H1 (cell line): ENCODE results near the gene TBC1D9B. TPM values are rescaled to one million over a fixed set of nuclear protein-coding genes. Genes with fewer than 3 reads are reported as not detected.

ENCODE experiments used
- CTCF ChIA-PET: fragments of 300-600 bp; sonication (Branson Sonifier 250); formaldehyde crosslinking; loops from one replicate; lab custom pipeline; 2021; ENCODE audit not compliant: partially characterized antibody; lab: Charles Lee
- POLR2A ChIA-PET: fragments of 300-600 bp; sonication (Branson Sonifier 250); formaldehyde crosslinking; loops from one replicate; lab custom pipeline; 2021; ENCODE audit warnings: inconsistent platforms; ENCODE audit not compliant: partially characterized antibody; lab: Charles Lee
- DNase-seq, 2 experiments: peaks; one replicate each; pipeline versions ENCODE4 v3.0.0 to v3.0.0-alpha.2; 2010 to 2022; ENCODE audit warnings: low spot score in 2 of 2, low read depth in 1 of 2, mixed read lengths in 1 of 2
- FAIRE-seq: peaks from 2 replicates; lab custom pipeline; 2011; peaks lifted over from hg19 to GRCh38; lab: Jason Lieb, UNC
- H2AFZ ChIP-seq: 2 replicates; pipeline ENCODE4 v1.8.1; 2012; ENCODE audit warnings: low read length, inconsistent platforms
- H2AK5ac ChIP-seq: 2 replicates; pipeline ENCODE4 v1.6.1; 2013; ENCODE audit warnings: low read depth, low read length
- H2BK120ac ChIP-seq: replicated peaks from 2 replicates; pipeline ENCODE3; 2013; ENCODE audit warnings: low read depth, low read length, inconsistent platforms
- H2BK12ac ChIP-seq: 2 replicates; pipeline ENCODE4 v1.6.1; 2013; ENCODE audit warnings: low read depth, low read length
- H2BK15ac ChIP-seq: 2 replicates; pipeline ENCODE4 v1.6.1; 2013; ENCODE audit warnings: low read length
- H2BK20ac ChIP-seq: 2 replicates; pipeline ENCODE4 v1.6.1; 2013; ENCODE audit warnings: low read length
- H2BK5ac ChIP-seq: 2 replicates; pipeline ENCODE4 v1.6.1; 2013; ENCODE audit warnings: low read depth, low read length
- H3K14ac ChIP-seq: 2 replicates; pipeline ENCODE4 v1.6.1; 2013; ENCODE audit warnings: inconsistent platforms; ENCODE audit not compliant: insufficient read length
- H3K18ac ChIP-seq: 2 replicates; pipeline ENCODE4 v1.6.1; 2013; ENCODE audit warnings: low read length; ENCODE audit errors: extremely low read depth
- H3K23ac ChIP-seq: 2 replicates; pipeline ENCODE4 v1.6.1; 2013; ENCODE audit warnings: inconsistent platforms; ENCODE audit not compliant: insufficient read length
- H3K23me2 ChIP-seq: 2 replicates; pipeline ENCODE4 v1.6.1; 2013; ENCODE audit warnings: low read depth, low read length
- H3K27ac ChIP-seq: 2 replicates; pipeline ENCODE4 v1.6.1; 2011; ENCODE audit warnings: low read depth, low read length, inconsistent platforms
- H3K27me3 ChIP-seq, 4 experiments: replicated peaks in 1 of 4; 1 replicate in 1 of 4; 2 replicates in 3 of 4; pipeline versions ENCODE4 v1.6.1 to v1.8.1; 2011 to 2013; ENCODE audit warnings: low read length in 3 of 4, mild to moderate bottlenecking in 3 of 4, inconsistent platforms in 2 of 4, mixed read lengths in 2 of 4, moderate library complexity in 1 of 4; ENCODE audit not compliant: control insufficient read depth in 3 of 4, insufficient read depth in 3 of 4; ENCODE audit errors: extremely low read depth in 1 of 4
- H3K36me3 ChIP-seq, 4 experiments: 2 replicates each; pipeline versions ENCODE4 v1.6.1 to v1.8.1; 2011 to 2013; ENCODE audit warnings: mild to moderate bottlenecking in 4 of 4, low read length in 3 of 4, moderate library complexity in 2 of 4, control low read depth in 1 of 4, inconsistent platforms in 1 of 4; ENCODE audit not compliant: insufficient read depth in 4 of 4, control insufficient read depth in 2 of 4
- H3K4ac ChIP-seq: replicated peaks from 2 replicates; pipeline ENCODE3; 2013; ENCODE audit warnings: low read length, low read depth, mixed read lengths, inconsistent platforms; ENCODE audit not compliant: insufficient read length
- H3K4me1 ChIP-seq, 4 experiments: replicated peaks in 1 of 4; 1 replicate in 1 of 4; 2 replicates in 3 of 4; pipeline versions ENCODE4 v1.6.1 to v1.8.1; 2011 to 2013; ENCODE audit warnings: low read length in 3 of 4, inconsistent platforms in 2 of 4, mixed read lengths in 1 of 4; ENCODE audit not compliant: insufficient read depth in 4 of 4, control insufficient read depth in 3 of 4
- H3K4me2 ChIP-seq, 2 experiments: 2 replicates each; pipeline versions ENCODE4 v1.6.1 to v1.8.1; 2011 to 2013; ENCODE audit warnings: low read depth in 2 of 2, low read length in 2 of 2, control low read depth in 1 of 2, inconsistent platforms in 1 of 2, mild to moderate bottlenecking in 1 of 2; ENCODE audit not compliant: insufficient read depth in 1 of 2
- H3K4me3 ChIP-seq, 4 experiments: fragments of 200-600, 300-600 bp in 1 of 4; sonication (generic), shearing (Covaris generic), sonication (Bioruptor Twin) in 1 of 4; 2 replicates each; pipeline versions ENCODE4 v1.5.1 to v1.8.1; 2011 to 2016; ENCODE audit warnings: low read length in 4 of 4, low read depth in 3 of 4, control low read depth in 2 of 4, inconsistent platforms in 2 of 4, mild to moderate bottlenecking in 2 of 4, mixed read lengths in 1 of 4, moderate library complexity in 1 of 4; ENCODE audit not compliant: insufficient read depth in 2 of 4; ENCODE audit errors: extremely low read depth in 1 of 4
- H3K56ac ChIP-seq: replicated peaks from 2 replicates; pipeline ENCODE3; 2013; ENCODE audit warnings: low read depth, mild to moderate bottlenecking, mixed read lengths, low read length, inconsistent platforms; ENCODE audit not compliant: insufficient read length
- H3K79me1 ChIP-seq: 2 replicates; pipeline ENCODE4 v1.6.1; 2013; ENCODE audit warnings: low read depth, low read length, control low read depth
- H3K79me2 ChIP-seq, 2 experiments: 2 replicates each; pipeline versions ENCODE4 v1.6.1 to v1.8.1; 2012 to 2013; ENCODE audit warnings: low read length in 2 of 2, mild to moderate bottlenecking in 2 of 2, inconsistent platforms in 1 of 2; ENCODE audit not compliant: insufficient read depth in 2 of 2, control insufficient read depth in 1 of 2
- H3K9ac ChIP-seq, 4 experiments: replicated peaks in 1 of 4; 1 replicate in 1 of 4; 2 replicates in 3 of 4; pipeline versions ENCODE4 v1.6.1 to v1.8.1; 2011 to 2013; ENCODE audit warnings: low read depth in 3 of 4, low read length in 3 of 4, control low read depth in 2 of 4, mild to moderate bottlenecking in 2 of 4, moderate library complexity in 2 of 4, inconsistent platforms in 1 of 4; ENCODE audit errors: extremely low read depth in 1 of 4
- H3K9me3 ChIP-seq, 2 experiments: 2 replicates each; pipeline versions ENCODE4 v1.6.1 to v1.8.1; 2012 to 2013; ENCODE audit warnings: mild to moderate bottlenecking in 2 of 2, moderate library complexity in 2 of 2, control low read depth in 1 of 2, inconsistent platforms in 1 of 2, low read depth in 1 of 2, low read length in 1 of 2, mixed read lengths in 1 of 2; ENCODE audit not compliant: insufficient read depth in 2 of 2
- H4K20me1 ChIP-seq, 2 experiments: replicated peaks in 1 of 2; 2 replicates each; pipeline versions ENCODE3 to v1.8.1; 2011 to 2013; ENCODE audit warnings: inconsistent platforms in 2 of 2, low read length in 2 of 2, mild to moderate bottlenecking in 1 of 2; ENCODE audit not compliant: insufficient read depth in 2 of 2, control insufficient read depth in 1 of 2
- H4K5ac ChIP-seq: 2 replicates; pipeline ENCODE4 v1.6.1; 2013; ENCODE audit warnings: low read length, low read depth, mixed read lengths, inconsistent platforms; ENCODE audit not compliant: insufficient read length
- H4K8ac ChIP-seq: 2 replicates; pipeline ENCODE4 v1.8.0; 2013; ENCODE audit warnings: mild to moderate bottlenecking, moderate library complexity, low read length, inconsistent platforms; ENCODE audit not compliant: insufficient read depth; ENCODE audit errors: extremely low read depth
- H4K91ac ChIP-seq: replicated peaks from 2 replicates; pipeline ENCODE3; 2013; ENCODE audit warnings: low read length, mixed read lengths, inconsistent platforms; ENCODE audit not compliant: insufficient read length
- EGR1 ChIP-seq: IDR thresholded peaks from 2 replicates; pipeline ENCODE4 v1.6.1; 2011; ENCODE audit warnings: low read depth, low read length, borderline replicate concordance
- RFX5 ChIP-seq: IDR thresholded peaks from 2 replicates; pipeline ENCODE4 v1.6.1; 2011; ENCODE audit warnings: low read depth, low read length, improper control_type of control experiment, borderline replicate concordance
- SRF ChIP-seq: IDR thresholded peaks from 2 replicates; pipeline ENCODE4 v1.6.1; 2011; ENCODE audit warnings: mild to moderate bottlenecking, low read depth, low read length, moderate library complexity
- WGBS, 2 experiments: shearing (Covaris generic) in 1 of 2; methylation state at CpG; one replicate each; pipeline versions ENCODE4 v1.1.6 to v1.1.7; 2013 to 2015; ENCODE audit warnings: low lambda C conversion rate in 2 of 2, mixed read lengths in 2 of 2, inconsistent platforms in 1 of 2, low coverage in 1 of 2, missing lambda C conversion rate in 1 of 2; ENCODE audit not compliant: insufficient replicate concordance in 2 of 2, insufficient coverage in 1 of 2, insufficient read length in 1 of 2; ENCODE audit errors: extremely low coverage in 1 of 2, missing lambda C conversion rate in 1 of 2; 5-methylcytosine and 5-hydroxymethylcytosine counted together
- polyA plus RNA-seq, 7 experiments: library from polyadenylated mRNA; depleted of rRNA in 3 of 7; stranded (reverse) in 5 of 7; unstranded in 2 of 7; fragments of >200 nt in 5 of 7; fragments of 200-250 nt in 2 of 7; gene quantifications; 1 replicate in 5 of 7; 2 replicates in 1 of 7; 4 replicates in 1 of 7; pipeline versions ENCODE4 v1.2.1 to v1.2.3, GENCODE V29; 2011 to 2013; ENCODE audit warnings: missing spikeins in 2 of 7, mixed read lengths in 2 of 7
- total RNA-seq: library from RNA; stranded (reverse); fragmentation: NEBNext Ultra II Directional; extraction: Animal tissue kit (Norgen Biotek cat#: 25700); gene quantifications from 2 replicates; pipeline ENCODE4 v1.2.1, GENCODE V29; 2021

TBC1D9B gene
- total and polyA plus RNA-seq, 2 of the 8 experiments (the other 6 are each of a cell fraction or from before 2014, with no cell fraction given): 33.6 to 57.1 TPM

DNA sequence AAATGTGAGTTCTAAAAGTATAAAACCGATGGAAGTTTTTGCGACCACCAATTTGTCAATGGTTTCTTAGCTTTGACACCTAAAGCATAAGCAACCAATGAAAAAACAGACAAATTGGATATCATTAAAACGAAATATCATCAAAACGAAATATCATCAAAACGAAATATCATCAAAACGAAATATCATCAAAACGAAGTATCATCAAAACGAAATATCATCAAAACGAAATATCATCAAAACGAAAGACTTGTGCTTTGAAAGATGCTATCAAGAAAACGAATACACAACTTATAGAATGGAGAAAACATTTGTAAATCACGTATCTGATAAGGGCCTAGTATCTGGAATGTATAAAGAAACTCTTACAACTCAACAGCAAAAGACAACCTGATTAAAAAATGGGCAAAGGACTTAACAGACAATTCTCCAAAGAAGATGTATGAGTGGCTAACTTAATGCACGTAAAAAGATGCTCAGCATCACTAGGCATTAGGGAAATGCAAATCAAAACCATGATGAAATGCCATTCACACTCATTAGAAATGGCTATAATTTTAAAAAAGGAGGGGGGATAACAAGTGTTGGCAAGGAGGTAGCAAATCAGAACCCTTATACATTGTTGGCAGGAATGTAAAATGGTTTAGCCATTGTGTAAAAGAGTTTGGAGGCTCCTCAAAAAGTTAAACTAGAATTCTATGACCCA is 29.4 kb upstream of the TBC1D9B start:
- TF ChIP-seq EGR1: no peak
- no peak for TF ChIP-seq SRF
- no peak for TF ChIP-seq RFX5
- H3K56ac ChIP-seq: no peak overlapping the region
- H3K14ac ChIP-seq: no peak overlapping the region
- POLR2A ChIA-PET: interaction anchor here (0.6 kb wide), 1 partner anchor 684 kb away, joined by 3 read pairs; no protein-coding TSS in a partner anchor
- H3K9me3 ChIP-seq: no peaks in the 10 kb centered on the region
- H3K18ac ChIP-seq: no peak overlapping the region
- FAIRE-seq: no peak
- no peak overlapping the region for H3K23ac ChIP-seq
- no peak overlapping the region for H2BK120ac ChIP-seq
- no peak overlapping the region for H2BK5ac ChIP-seq
- H4K91ac ChIP-seq: no peak overlapping the region
- no peak overlapping the region for H2AK5ac ChIP-seq
- peaks cover 0 to 2% of the 10 kb centered on the region in 2 experiments for H4K20me1 ChIP-seq
- H3K79me1 ChIP-seq: no peaks in the 10 kb centered on the region
- CTCF ChIA-PET: no interaction called here
- H2BK12ac ChIP-seq: no peak overlapping the region
- H3K9ac ChIP-seq: no peak overlapping the region
- H2BK20ac ChIP-seq: no peak overlapping the region
- no peak overlapping the region for H3K4me2 ChIP-seq
- no peak overlapping the region for H2BK15ac ChIP-seq
- no peak overlapping the region for H3K4me3 ChIP-seq
- no peaks in the 10 kb centered on the region for H3K27me3 ChIP-seq
- 80% methylated on average over 13 of the region's 13 CpGs; no CpG with 5 or more reads in 1 of the 2 experiments for WGBS, 2 experiments
- H3K4me1 ChIP-seq: no peaks in the 10 kb centered on the region
- no peaks in the 10 kb centered on the region; a peak in 1 of 8 replicates for H3K36me3 ChIP-seq
- H3K27ac ChIP-seq: no peak overlapping the region
- no peak overlapping the region for H2AFZ ChIP-seq
- H3K79me2 ChIP-seq: no peaks in the 10 kb centered on the region
- H4K8ac ChIP-seq: no peak overlapping the region
- no peak for DNase-seq
- H3K4ac ChIP-seq: no peak overlapping the region
- no peaks in the 10 kb centered on the region for H3K23me2 ChIP-seq
- H4K5ac ChIP-seq: no peak overlapping the region
